ENCODE measurements around the gene SLC15A4.
"Not testable (repeated sequence)": the region's sequence is repeated elsewhere in the genome, so short reads cannot be mapped to it uniquely, and the experiment has no call there.

Gene SLC15A4

GRCh38 chr12:128852885-128853599 lies 29.3 kb upstream of the SLC15A4 start, which contains the start of gene GLT1D1:
TSS of gene GLT1D1 (plus strand) at chr12:128853478. CDS start at chr12:128853582, 104 bp downstream.
- Histone ChIP-seq H4K20me1 (ENCODE audit: insufficient read depth, low read length) (no peaks in the 10 kb centered on the region), H3K9me3 (ENCODE audit: insufficient read depth, low read length) (no peaks in the 10 kb centered on the region), H3K4me3 (ENCODE audit: low read length) (no peak within 1 kb of the TSS), H3K36me3 (replicated peaks; ENCODE audit: low read depth, low read length) (no peaks in the 10 kb centered on the region), H2AFZ (ENCODE audit: low read depth, low read length) (no peak within 1 kb of the TSS), H3K79me2 (ENCODE audit: low read length) (no peaks in the 10 kb centered on the region), H3K27ac (ENCODE audit: low read length) (no peak within 1 kb of the TSS), H3K9ac (ENCODE audit: low read length) (no peak within 1 kb of the TSS), H3K4me1 (ENCODE audit: low read length) (no peaks in the 10 kb centered on the region), H3K27me3 (ENCODE audit: low read depth, low read length) (peaks cover 10% of the 10 kb centered on the region; the same call in 1 of the 2 replicates), H3K4me2 (ENCODE audit: low read length) (no peak within 1 kb of the TSS)
- TF ChIP-seq CTCF (IDR thresholded peaks at IDR 0.05; ENCODE audit: low read depth, low read length) (no peak), EZH2phosphoT487 (IDR thresholded peaks at IDR 0.05; ENCODE audit: low read depth) (no peak)

GRCh38 chr12:128852026-128852698 lies 28.4 kb upstream of the SLC15A4 start:
- Histone ChIP-seq H3K27me3 (ENCODE audit: low read depth, low read length) (peaks cover 10% of the 10 kb centered on the region; the same call in 1 of the 2 replicates), H4K20me1 (ENCODE audit: insufficient read depth, low read length) (no peaks in the 10 kb centered on the region), H2AFZ (ENCODE audit: low read depth, low read length) (no peak overlapping the region), H3K79me2 (ENCODE audit: low read length) (no peaks in the 10 kb centered on the region), H3K36me3 (replicated peaks; ENCODE audit: low read depth, low read length) (no peaks in the 10 kb centered on the region), H3K9ac (ENCODE audit: low read length) (no peak overlapping the region), H3K27ac (ENCODE audit: low read length) (no peak overlapping the region), H3K4me2 (ENCODE audit: low read length) (no peak overlapping the region), H3K9me3 (ENCODE audit: insufficient read depth, low read length) (no peaks in the 10 kb centered on the region), H3K4me1 (ENCODE audit: low read length) (no peaks in the 10 kb centered on the region), H3K4me3 (ENCODE audit: low read length) (no peak overlapping the region)
- TF ChIP-seq CTCF (IDR thresholded peaks at IDR 0.05; ENCODE audit: low read depth, low read length), result no peak
- TF ChIP-seq EZH2phosphoT487 (IDR thresholded peaks at IDR 0.05; ENCODE audit: low read depth), result no peak

GRCh38 chr12:128851429-128851828 lies 27.7 kb upstream of the SLC15A4 start:
- not testable (repeated sequence) for H3K9me3 ChIP-seq (ENCODE audit: insufficient read depth, low read length); H4K20me1 ChIP-seq (ENCODE audit: insufficient read depth, low read length); H2AFZ ChIP-seq (ENCODE audit: low read depth, low read length); H3K4me1 ChIP-seq (ENCODE audit: low read length); H3K4me3 ChIP-seq (ENCODE audit: low read length); H3K27me3 ChIP-seq (ENCODE audit: low read depth, low read length); H3K36me3 ChIP-seq (replicated peaks; ENCODE audit: low read depth, low read length); H3K27ac ChIP-seq (ENCODE audit: low read length); H3K79me2 ChIP-seq (ENCODE audit: low read length); H3K4me2 ChIP-seq (ENCODE audit: low read length); H3K9ac ChIP-seq (ENCODE audit: low read length)

GRCh38 chr12:128850400-128850799 lies 26.6 kb upstream of the SLC15A4 start:
- Histone ChIP-seq H2AFZ (ENCODE audit: low read depth, low read length) (no peak overlapping the region), H3K4me2 (ENCODE audit: low read length) (no peak overlapping the region), H3K27me3 (ENCODE audit: low read depth, low read length) (peaks cover 10% of the 10 kb centered on the region; the same call in 1 of the 2 replicates), H3K9me3 (ENCODE audit: insufficient read depth, low read length) (no peaks in the 10 kb centered on the region), H3K79me2 (ENCODE audit: low read length) (no peaks in the 10 kb centered on the region), H4K20me1 (ENCODE audit: insufficient read depth, low read length) (no peaks in the 10 kb centered on the region), H3K36me3 (replicated peaks; ENCODE audit: low read depth, low read length) (no peaks in the 10 kb centered on the region), H3K9ac (ENCODE audit: low read length) (no peak overlapping the region), H3K4me1 (ENCODE audit: low read length) (no peaks in the 10 kb centered on the region), H3K27ac (ENCODE audit: low read length) (no peak overlapping the region), H3K4me3 (ENCODE audit: low read length) (no peak overlapping the region)
- TF ChIP-seq CTCF (IDR thresholded peaks at IDR 0.05; ENCODE audit: low read depth, low read length) (no peak), EZH2phosphoT487 (IDR thresholded peaks at IDR 0.05; ENCODE audit: low read depth) (no peak)

GRCh38 chr12:128849806-128850205 lies 26.0 kb upstream of the SLC15A4 start:
- H4K20me1 ChIP-seq (ENCODE audit: insufficient read depth, low read length); H3K9ac ChIP-seq (ENCODE audit: low read length); H3K27me3 ChIP-seq (ENCODE audit: low read depth, low read length); H3K27ac ChIP-seq (ENCODE audit: low read length); H3K4me1 ChIP-seq (ENCODE audit: low read length); H3K36me3 ChIP-seq (replicated peaks; ENCODE audit: low read depth, low read length); H3K79me2 ChIP-seq (ENCODE audit: low read length); H3K4me3 ChIP-seq (ENCODE audit: low read length); H3K4me2 ChIP-seq (ENCODE audit: low read length); H3K9me3 ChIP-seq (ENCODE audit: insufficient read depth, low read length); H2AFZ ChIP-seq (ENCODE audit: low read depth, low read length): not testable (repeated sequence)

Measured in OCI-LY3 (cell line).